H1 (cell line): ENCODE measurements around the gene SLC17A1. TPM values are rescaled to one million over a fixed set of nuclear protein-coding genes. Genes with fewer than 3 reads are reported as not detected.

Experiments used
- CTCF ChIA-PET: fragments of 300-600 bp; sonication (Branson Sonifier 250); formaldehyde crosslinking; loops from one replicate; lab custom pipeline; 2021; ENCODE audit not compliant: partially characterized antibody; lab: Charles Lee
- POLR2A ChIA-PET: fragments of 300-600 bp; sonication (Branson Sonifier 250); formaldehyde crosslinking; loops from one replicate; lab custom pipeline; 2021; ENCODE audit warnings: inconsistent platforms; ENCODE audit not compliant: partially characterized antibody; lab: Charles Lee
- DNase-seq, 2 experiments: peaks; one replicate each; pipeline versions ENCODE4 v3.0.0 to v3.0.0-alpha.2; 2010 to 2022; ENCODE audit warnings: low spot score in 2 of 2, low read depth in 1 of 2, mixed read lengths in 1 of 2
- FAIRE-seq: peaks from 2 replicates; lab custom pipeline; 2011; peaks lifted over from hg19 to GRCh38; lab: Jason Lieb, UNC
- H2AFZ ChIP-seq: 2 replicates; pipeline ENCODE4 v1.8.1; 2012; ENCODE audit warnings: low read length, inconsistent platforms
- H2AK5ac ChIP-seq: 2 replicates; pipeline ENCODE4 v1.6.1; 2013; ENCODE audit warnings: low read depth, low read length
- H2BK120ac ChIP-seq: replicated peaks from 2 replicates; pipeline ENCODE3; 2013; ENCODE audit warnings: low read depth, low read length, inconsistent platforms
- H2BK12ac ChIP-seq: 2 replicates; pipeline ENCODE4 v1.6.1; 2013; ENCODE audit warnings: low read depth, low read length
- H2BK15ac ChIP-seq: 2 replicates; pipeline ENCODE4 v1.6.1; 2013; ENCODE audit warnings: low read length
- H2BK20ac ChIP-seq: 2 replicates; pipeline ENCODE4 v1.6.1; 2013; ENCODE audit warnings: low read length
- H2BK5ac ChIP-seq: 2 replicates; pipeline ENCODE4 v1.6.1; 2013; ENCODE audit warnings: low read depth, low read length
- H3K14ac ChIP-seq: 2 replicates; pipeline ENCODE4 v1.6.1; 2013; ENCODE audit warnings: inconsistent platforms; ENCODE audit not compliant: insufficient read length
- H3K18ac ChIP-seq: 2 replicates; pipeline ENCODE4 v1.6.1; 2013; ENCODE audit warnings: low read length; ENCODE audit errors: extremely low read depth
- H3K23ac ChIP-seq: 2 replicates; pipeline ENCODE4 v1.6.1; 2013; ENCODE audit warnings: inconsistent platforms; ENCODE audit not compliant: insufficient read length
- H3K23me2 ChIP-seq: 2 replicates; pipeline ENCODE4 v1.6.1; 2013; ENCODE audit warnings: low read depth, low read length
- H3K27ac ChIP-seq: 2 replicates; pipeline ENCODE4 v1.6.1; 2011; ENCODE audit warnings: low read depth, low read length, inconsistent platforms
- H3K27me3 ChIP-seq, 4 experiments: replicated peaks in 1 of 4; 1 replicate in 1 of 4; 2 replicates in 3 of 4; pipeline versions ENCODE4 v1.6.1 to v1.8.1; 2011 to 2013; ENCODE audit warnings: low read length in 3 of 4, mild to moderate bottlenecking in 3 of 4, inconsistent platforms in 2 of 4, mixed read lengths in 2 of 4, moderate library complexity in 1 of 4; ENCODE audit not compliant: control insufficient read depth in 3 of 4, insufficient read depth in 3 of 4; ENCODE audit errors: extremely low read depth in 1 of 4
- H3K36me3 ChIP-seq, 4 experiments: 2 replicates each; pipeline versions ENCODE4 v1.6.1 to v1.8.1; 2011 to 2013; ENCODE audit warnings: mild to moderate bottlenecking in 4 of 4, low read length in 3 of 4, moderate library complexity in 2 of 4, control low read depth in 1 of 4, inconsistent platforms in 1 of 4; ENCODE audit not compliant: insufficient read depth in 4 of 4, control insufficient read depth in 2 of 4
- H3K4ac ChIP-seq: replicated peaks from 2 replicates; pipeline ENCODE3; 2013; ENCODE audit warnings: low read length, low read depth, mixed read lengths, inconsistent platforms; ENCODE audit not compliant: insufficient read length
- H3K4me1 ChIP-seq, 4 experiments: replicated peaks in 1 of 4; 1 replicate in 1 of 4; 2 replicates in 3 of 4; pipeline versions ENCODE4 v1.6.1 to v1.8.1; 2011 to 2013; ENCODE audit warnings: low read length in 3 of 4, inconsistent platforms in 2 of 4, mixed read lengths in 1 of 4; ENCODE audit not compliant: insufficient read depth in 4 of 4, control insufficient read depth in 3 of 4
- H3K4me2 ChIP-seq, 2 experiments: 2 replicates each; pipeline versions ENCODE4 v1.6.1 to v1.8.1; 2011 to 2013; ENCODE audit warnings: low read depth in 2 of 2, low read length in 2 of 2, control low read depth in 1 of 2, inconsistent platforms in 1 of 2, mild to moderate bottlenecking in 1 of 2; ENCODE audit not compliant: insufficient read depth in 1 of 2
- H3K4me3 ChIP-seq, 4 experiments: fragments of 200-600, 300-600 bp in 1 of 4; sonication (generic), shearing (Covaris generic), sonication (Bioruptor Twin) in 1 of 4; 2 replicates each; pipeline versions ENCODE4 v1.5.1 to v1.8.1; 2011 to 2016; ENCODE audit warnings: low read length in 4 of 4, low read depth in 3 of 4, control low read depth in 2 of 4, inconsistent platforms in 2 of 4, mild to moderate bottlenecking in 2 of 4, mixed read lengths in 1 of 4, moderate library complexity in 1 of 4; ENCODE audit not compliant: insufficient read depth in 2 of 4; ENCODE audit errors: extremely low read depth in 1 of 4
- H3K56ac ChIP-seq: replicated peaks from 2 replicates; pipeline ENCODE3; 2013; ENCODE audit warnings: low read depth, mild to moderate bottlenecking, mixed read lengths, low read length, inconsistent platforms; ENCODE audit not compliant: insufficient read length
- H3K79me1 ChIP-seq: 2 replicates; pipeline ENCODE4 v1.6.1; 2013; ENCODE audit warnings: low read depth, low read length, control low read depth
- H3K79me2 ChIP-seq, 2 experiments: 2 replicates each; pipeline versions ENCODE4 v1.6.1 to v1.8.1; 2012 to 2013; ENCODE audit warnings: low read length in 2 of 2, mild to moderate bottlenecking in 2 of 2, inconsistent platforms in 1 of 2; ENCODE audit not compliant: insufficient read depth in 2 of 2, control insufficient read depth in 1 of 2
- H3K9ac ChIP-seq, 4 experiments: replicated peaks in 1 of 4; 1 replicate in 1 of 4; 2 replicates in 3 of 4; pipeline versions ENCODE4 v1.6.1 to v1.8.1; 2011 to 2013; ENCODE audit warnings: low read depth in 3 of 4, low read length in 3 of 4, control low read depth in 2 of 4, mild to moderate bottlenecking in 2 of 4, moderate library complexity in 2 of 4, inconsistent platforms in 1 of 4; ENCODE audit errors: extremely low read depth in 1 of 4
- H3K9me3 ChIP-seq, 2 experiments: 2 replicates each; pipeline versions ENCODE4 v1.6.1 to v1.8.1; 2012 to 2013; ENCODE audit warnings: mild to moderate bottlenecking in 2 of 2, moderate library complexity in 2 of 2, control low read depth in 1 of 2, inconsistent platforms in 1 of 2, low read depth in 1 of 2, low read length in 1 of 2, mixed read lengths in 1 of 2; ENCODE audit not compliant: insufficient read depth in 2 of 2
- H4K20me1 ChIP-seq, 2 experiments: replicated peaks in 1 of 2; 2 replicates each; pipeline versions ENCODE3 to v1.8.1; 2011 to 2013; ENCODE audit warnings: inconsistent platforms in 2 of 2, low read length in 2 of 2, mild to moderate bottlenecking in 1 of 2; ENCODE audit not compliant: insufficient read depth in 2 of 2, control insufficient read depth in 1 of 2
- H4K5ac ChIP-seq: 2 replicates; pipeline ENCODE4 v1.6.1; 2013; ENCODE audit warnings: low read length, low read depth, mixed read lengths, inconsistent platforms; ENCODE audit not compliant: insufficient read length
- H4K8ac ChIP-seq: 2 replicates; pipeline ENCODE4 v1.8.0; 2013; ENCODE audit warnings: mild to moderate bottlenecking, moderate library complexity, low read length, inconsistent platforms; ENCODE audit not compliant: insufficient read depth; ENCODE audit errors: extremely low read depth
- H4K91ac ChIP-seq: replicated peaks from 2 replicates; pipeline ENCODE3; 2013; ENCODE audit warnings: low read length, mixed read lengths, inconsistent platforms; ENCODE audit not compliant: insufficient read length
- POU5F1 ChIP-seq: IDR thresholded peaks from 2 replicates; pipeline ENCODE4 v1.6.1; 2011; ENCODE audit warnings: low read depth, mild to moderate bottlenecking, low read length, moderate library complexity
- RAD21 ChIP-seq, 2 experiments: IDR thresholded peaks in 1 of 2; conservative IDR thresholded peaks in 1 of 2; 2 replicates each; pipeline ENCODE4 v1.6.1; 2011; ENCODE audit warnings: low read depth in 2 of 2, low read length in 2 of 2, improper control_type of control experiment in 1 of 2, inconsistent platforms in 1 of 2, mild to moderate bottlenecking in 1 of 2, moderate library complexity in 1 of 2
- RBBP5 ChIP-seq: IDR thresholded peaks from 2 replicates; pipeline ENCODE4 v1.7.1; 2012; ENCODE audit warnings: low read depth, mild to moderate bottlenecking, inconsistent platforms, low read length, moderate library complexity, borderline replicate concordance
- TAF1 ChIP-seq: IDR thresholded peaks from 2 replicates; pipeline ENCODE4 v1.6.1; 2011; ENCODE audit warnings: mild to moderate bottlenecking, low read depth, low read length
- WGBS, 2 experiments: shearing (Covaris generic) in 1 of 2; methylation state at CpG; one replicate each; pipeline versions ENCODE4 v1.1.6 to v1.1.7; 2013 to 2015; ENCODE audit warnings: low lambda C conversion rate in 2 of 2, mixed read lengths in 2 of 2, inconsistent platforms in 1 of 2, low coverage in 1 of 2, missing lambda C conversion rate in 1 of 2; ENCODE audit not compliant: insufficient replicate concordance in 2 of 2, insufficient coverage in 1 of 2, insufficient read length in 1 of 2; ENCODE audit errors: extremely low coverage in 1 of 2, missing lambda C conversion rate in 1 of 2; 5-methylcytosine and 5-hydroxymethylcytosine counted together
- polyA plus RNA-seq, 7 experiments: library from polyadenylated mRNA; depleted of rRNA in 3 of 7; stranded (reverse) in 5 of 7; unstranded in 2 of 7; fragments of >200 nt in 5 of 7; fragments of 200-250 nt in 2 of 7; gene quantifications; 1 replicate in 5 of 7; 2 replicates in 1 of 7; 4 replicates in 1 of 7; pipeline versions ENCODE4 v1.2.1 to v1.2.3, GENCODE V29; 2011 to 2013; ENCODE audit warnings: missing spikeins in 2 of 7, mixed read lengths in 2 of 7
- total RNA-seq: library from RNA; stranded (reverse); fragmentation: NEBNext Ultra II Directional; extraction: Animal tissue kit (Norgen Biotek cat#: 25700); gene quantifications from 2 replicates; pipeline ENCODE4 v1.2.1, GENCODE V29; 2021

Gene SLC17A1
- total and polyA plus RNA-seq, 2 of the 8 experiments (the other 6 are each of a cell fraction or from before 2014, with no cell fraction given): not detected

DNA sequence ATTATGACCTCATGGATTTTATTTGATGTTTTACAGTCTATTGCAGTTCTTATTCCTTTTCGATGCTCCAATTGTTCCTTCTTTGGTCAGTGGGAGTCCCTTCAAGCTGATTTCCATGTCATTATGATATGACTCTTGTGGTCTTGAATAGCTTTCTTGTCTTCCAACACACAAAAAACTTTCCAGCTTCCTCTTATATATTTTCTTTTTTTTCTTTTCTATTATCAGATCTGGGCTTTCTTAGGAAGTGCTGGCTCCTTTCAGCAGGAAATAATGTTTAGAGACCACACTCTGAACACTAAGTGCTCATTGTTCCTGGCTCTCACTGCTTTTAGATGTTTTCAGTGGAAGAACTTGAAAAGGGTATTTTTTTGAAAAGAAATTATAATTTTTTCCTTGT lies 3.1 kb upstream of the SLC17A1 start:
- no peak overlapping the region for H2AFZ ChIP-seq
- no peak overlapping the region for H3K14ac ChIP-seq
- no peak overlapping the region for H3K4me2 ChIP-seq
- no peaks in the 10 kb centered on the region for H4K20me1 ChIP-seq
- no peak overlapping the region for H3K27ac ChIP-seq
- FAIRE-seq: no peak
- no peak overlapping the region for H3K4me3 ChIP-seq
- H3K9ac ChIP-seq: no peak overlapping the region
- H2BK12ac ChIP-seq: no peak overlapping the region
- H2BK120ac ChIP-seq: no peak overlapping the region
- no peak overlapping the region for H4K91ac ChIP-seq
- no peak overlapping the region for H3K4ac ChIP-seq
- ChIA-PET CTCF (interaction anchor here (0.7 to 1.2 kb wide), 3 partner anchors 20 to 61 kb away, joined by 3 to 4 read pairs (median 3); no protein-coding TSS in a partner anchor), POLR2A (no interaction called here)
- no peak overlapping the region for H2BK15ac ChIP-seq
- no peak overlapping the region for H4K5ac ChIP-seq
- H3K23ac ChIP-seq: no peak overlapping the region
- no peak overlapping the region for H3K18ac ChIP-seq
- no peak for DNase-seq
- H3K56ac ChIP-seq: no peak overlapping the region
- no peaks in the 10 kb centered on the region for H3K9me3 ChIP-seq
- H3K36me3 ChIP-seq: no peaks in the 10 kb centered on the region
- H3K79me2 ChIP-seq: no peaks in the 10 kb centered on the region
- H2BK5ac ChIP-seq: no peak overlapping the region
- 83% methylated on average over 1 of the region's 1 CpG; no CpG with 5 or more reads in 1 of the 2 experiments for WGBS, 2 experiments
- H3K27me3 ChIP-seq: no peaks in the 10 kb centered on the region
- H4K8ac ChIP-seq: no peak overlapping the region
- H2AK5ac ChIP-seq: no peak overlapping the region
- no peak overlapping the region for H2BK20ac ChIP-seq
- no peaks in the 10 kb centered on the region for H3K79me1 ChIP-seq
- no peaks in the 10 kb centered on the region for H3K4me1 ChIP-seq
- TF ChIP-seq RBBP5 (no peak), TAF1 (no peak), RAD21 (IDR thresholded peaks at IDR 0.05 in 1 of 2, conservative IDR thresholded peaks at IDR 0.05 in 1 of 2; ENCODE audit: low read depth in 2 of 2, low read length in 2 of 2) (no peak), POU5F1 (no peak)
- H3K23me2 ChIP-seq: no peaks in the 10 kb centered on the region; the same call in 1 of the 2 replicates
